Articular chondrocyte of knee joint (primary cell): ENCODE data around the gene RTBDN. TPM values are rescaled to one million over a fixed set of nuclear protein-coding genes. Genes with fewer than 3 reads are reported as not detected.

ENCODE experiments used
- small RNA-seq: library from RNA; depleted of rRNA; stranded (forward); fragments of <200 nt; gene quantifications from one replicate; pipeline ENCODE3, GENCODE V24; 2012
- total RNA-seq: library from RNA; depleted of rRNA; stranded (reverse); fragments of >200 nt; gene quantifications from 2 replicates; pipeline ENCODE4 v1.2.3, GENCODE V29; 2012

Gene RTBDN
- total RNA-seq, result not detected in 2 replicates

GRCh38 chr19:12834566-12834943 is at the start of gene RTBDN:
Gene RTBDN, minus strand, starts transcription at chr19:12834579. Its CDS starts 4,600 bp downstream, at chr19:12829979.

GRCh38 chr19:12881172-12881808 is 46.9 kb upstream of the RTBDN start, which contains the start of gene DNASE2:
Gene DNASE2, minus strand, starts transcription at chr19:12881449. Its CDS starts 74 bp downstream, at chr19:12881375.

GRCh38 chr19:12838182-12838885 is 4.0 kb upstream of the RTBDN start, which contains the start of gene MAST1:
Gene MAST1, plus strand, starts transcription at chr19:12838515. Its CDS starts 58 bp downstream, at chr19:12838573.

GRCh38 chr19:12806242-12807081 is 27.9 kb downstream of the RTBDN start, which contains the start of gene RNASEH2A:
Gene RNASEH2A, plus strand, starts transcription at chr19:12806584. Its CDS starts 90 bp downstream, at chr19:12806674.

GRCh38 chr19:12801466-12802266 is 32.7 kb downstream of the RTBDN start, which contains the start of the genes PRDX2 and THSD8:
Gene PRDX2, minus strand, starts transcription at chr19:12801800. Its CDS starts 539 bp downstream, at chr19:12801261.
Gene THSD8, plus strand, starts transcription at chr19:12802069. Its CDS starts 3 bp downstream, at chr19:12802072.

GRCh38 chr19:12791345-12792050 is 42.9 kb downstream of the RTBDN start, which contains the start of gene JUNB:
Gene JUNB, plus strand, starts transcription at chr19:12791486. Its CDS starts 286 bp downstream, at chr19:12791772.

Small RNA genes within 50 kb of the gene (small RNA-seq; reads per million reads assigned to genes)
- gene MIR5684 (not detected), gene MIR6794 (not detected)

Other genes with a start within 250 kb of the RTBDN start
- 10.7 and 14.8 TPM in 2 replicates for gene ZNF490, start 223.8 kb downstream of the RTBDN start, total RNA-seq
- gene ZNF791, start 223.7 kb downstream of the RTBDN start, total RNA-seq, result 19.7 and 26.6 TPM in 2 replicates
- gene MAN2B1, start 167.8 kb downstream of the RTBDN start, total RNA-seq, result 35.5 and 40.5 TPM in 2 replicates
- gene WDR83, start 167.8 kb downstream of the RTBDN start, total RNA-seq, result 6.5 and 6.7 TPM in 2 replicates
- 31.4 and 38.3 TPM in 2 replicates for gene DHPS, start 152.7 kb downstream of the RTBDN start, total RNA-seq
- not detected in 2 replicates for gene GNG14, start 146.6 kb downstream of the RTBDN start, total RNA-seq
- 4.8 and 9.8 TPM in 2 replicates for gene FBXW9, start 137.9 kb downstream of the RTBDN start, total RNA-seq
- 40.3 and 44.4 TPM in 2 replicates for gene TNPO2, start 110.6 kb downstream of the RTBDN start, total RNA-seq
- 122 and 133 TPM in 2 replicates for gene TRIR, start 99.9 kb downstream of the RTBDN start, total RNA-seq
- 75.5 and 78.6 TPM in 2 replicates for gene GET3, start 97.1 kb downstream of the RTBDN start, total RNA-seq
- gene BEST2, start 82.8 kb downstream of the RTBDN start, total RNA-seq, result not detected in 2 replicates
- 17.4 and 17.8 TPM in 2 replicates for gene HOOK2, start 59.0 kb downstream of the RTBDN start, total RNA-seq
- gene JUNB, start 43.1 kb downstream of the RTBDN start, total RNA-seq, result 137 and 196 TPM in 2 replicates
- gene PRDX2, start 32.8 kb downstream of the RTBDN start, total RNA-seq, result 169 and 213 TPM in 2 replicates
- not detected in 2 replicates for gene THSD8, start 32.5 kb downstream of the RTBDN start, total RNA-seq
- 13.2 and 14.3 TPM in 2 replicates for gene RNASEH2A, start 28.0 kb downstream of the RTBDN start, total RNA-seq
- 0.11 and 0.13 TPM in 2 replicates for gene MAST1, start 3.9 kb upstream of the RTBDN start, total RNA-seq
- gene DNASE2, start 46.9 kb upstream of the RTBDN start, total RNA-seq, result 33.2 and 36.1 TPM in 2 replicates
- not detected in 2 replicates for gene KLF1, start 52.6 kb upstream of the RTBDN start, total RNA-seq
- 21.2 and 26.3 TPM in 2 replicates for gene GCDH, start 56.6 kb upstream of the RTBDN start, total RNA-seq
- 0.22 TPM in 1 of 2 replicates, not detected in the other for gene SYCE2, start 84.7 kb upstream of the RTBDN start, total RNA-seq
- gene FARSA, start 99.1 kb upstream of the RTBDN start, total RNA-seq, result 28.4 and 31.1 TPM in 2 replicates
- gene CALR, start 104.0 kb upstream of the RTBDN start, total RNA-seq, result 2,132 and 2,659 TPM in 2 replicates
- gene RAD23A, start 111.3 kb upstream of the RTBDN start, total RNA-seq, result 49.3 and 58.9 TPM in 2 replicates
- 23.0 and 23.5 TPM in 2 replicates for gene GADD45GIP1, start 122.6 kb upstream of the RTBDN start, total RNA-seq
- gene DAND5, start 135.0 kb upstream of the RTBDN start, total RNA-seq, result 0.11 TPM in 1 of 2 replicates, not detected in the other
- 137 and 150 TPM in 2 replicates for gene NFIX, start 160.9 kb upstream of the RTBDN start, total RNA-seq